Smooth muscle cell (in vitro differentiated cells): ENCODE results near the gene SPN. TPM values are rescaled to one million over a fixed set of nuclear protein-coding genes. Genes with fewer than 3 reads are reported as not detected.
A peak's percentile ranks its signal among the peaks of the same experiment; 100 is the strongest.

ENCODE experiments used
- DNase-seq: peaks from one replicate; lab custom pipeline; 2025; ENCODE audit not compliant: unreplicated experiment; lab: John Stamatoyannopoulos, UW
- H2AFZ ChIP-seq: fragments of 200-600 bp; sonication (generic); 2 replicates; pipeline ENCODE4 v1.6.0; 2016; ENCODE audit warnings: antibody characterized with exemption, low read depth, mild to moderate bottlenecking
- H3F3A ChIP-seq: fragments of 200-600 bp; sonication (generic); 2 replicates; pipeline ENCODE4 v1.6.0; 2017; ENCODE audit warnings: antibody characterized with exemption, low read depth
- H3K27ac ChIP-seq: fragments of 200-600 bp; sonication (generic); 2 replicates; pipeline ENCODE4 v1.5.1; 2016; ENCODE audit warnings: low read depth, mild to moderate bottlenecking
- H3K27me3 ChIP-seq: fragments of 200-600 bp; sonication (generic); 2 replicates; pipeline ENCODE4 v1.6.1; 2016; ENCODE audit warnings: low read depth, mild to moderate bottlenecking
- H3K36me3 ChIP-seq: fragments of 200-600 bp; sonication (generic); 2 replicates; pipeline ENCODE4 v1.5.1; 2016; ENCODE audit warnings: low read depth
- H3K4me1 ChIP-seq: fragments of 200-600 bp; sonication (generic); 2 replicates; pipeline ENCODE4 v1.5.1; 2016; ENCODE audit warnings: low read depth
- H3K4me2 ChIP-seq: fragments of 200-600 bp; sonication (generic); 2 replicates; pipeline ENCODE4 v1.6.0; 2016; ENCODE audit warnings: mild to moderate bottlenecking
- H3K4me3 ChIP-seq: fragments of 200-600 bp; sonication (generic); 2 replicates; pipeline ENCODE4 v1.5.1; 2016; ENCODE audit warnings: mild to moderate bottlenecking
- H3K79me2 ChIP-seq: fragments of 200-600 bp; sonication (generic); 2 replicates; pipeline ENCODE4 v1.6.0; 2016; ENCODE audit warnings: low read depth, mild to moderate bottlenecking
- H3K9ac ChIP-seq: fragments of 200-600 bp; sonication (generic); 2 replicates; pipeline ENCODE4 v1.6.0; 2016; ENCODE audit warnings: low read depth
- H3K9me3 ChIP-seq: fragments of 200-600 bp; sonication (generic); replicated peaks from 2 replicates; pipeline ENCODE4 v1.5.1; 2016; ENCODE audit warnings: low read depth
- H4K20me1 ChIP-seq: fragments of 200-600 bp; sonication (generic); 2 replicates; pipeline ENCODE4 v1.6.0; 2016; ENCODE audit warnings: low read depth
- WGBS: methylation state at CpG from one replicate; pipeline ENCODE4 v1.1.7; 2016; ENCODE audit warnings: low lambda C conversion rate; 5-methylcytosine and 5-hydroxymethylcytosine counted together
- polyA plus RNA-seq: library from polyadenylated mRNA; unstranded; fragments of >200 nt; fragmentation: Nextera tagmentation; extraction: Ambion mirVana; gene quantifications from 2 replicates; pipeline ENCODE4 v1.2.1, GENCODE V29; 2016
- total RNA-seq: library from RNA; depleted of rRNA; stranded (reverse); fragments of >200 nt; gene quantifications from 2 replicates; pipeline ENCODE4 v1.2.3, GENCODE V29; 2014
- TF ChIP-seq, protein P1 (sequence below): fragments of 200-600 bp; sonication (generic); IDR thresholded peaks from 2 replicates; pipeline ENCODE4 v1.5.1; 2017; ENCODE audit warnings: borderline replicate concordance, mild to moderate bottlenecking, antibody characterized with exemption; ENCODE audit not compliant: insufficient read depth, poor library complexity, severe bottlenecking

SPN gene
- total and polyA plus RNA-seq, 2 experiments from 2014 or later = not detected

DNA sequence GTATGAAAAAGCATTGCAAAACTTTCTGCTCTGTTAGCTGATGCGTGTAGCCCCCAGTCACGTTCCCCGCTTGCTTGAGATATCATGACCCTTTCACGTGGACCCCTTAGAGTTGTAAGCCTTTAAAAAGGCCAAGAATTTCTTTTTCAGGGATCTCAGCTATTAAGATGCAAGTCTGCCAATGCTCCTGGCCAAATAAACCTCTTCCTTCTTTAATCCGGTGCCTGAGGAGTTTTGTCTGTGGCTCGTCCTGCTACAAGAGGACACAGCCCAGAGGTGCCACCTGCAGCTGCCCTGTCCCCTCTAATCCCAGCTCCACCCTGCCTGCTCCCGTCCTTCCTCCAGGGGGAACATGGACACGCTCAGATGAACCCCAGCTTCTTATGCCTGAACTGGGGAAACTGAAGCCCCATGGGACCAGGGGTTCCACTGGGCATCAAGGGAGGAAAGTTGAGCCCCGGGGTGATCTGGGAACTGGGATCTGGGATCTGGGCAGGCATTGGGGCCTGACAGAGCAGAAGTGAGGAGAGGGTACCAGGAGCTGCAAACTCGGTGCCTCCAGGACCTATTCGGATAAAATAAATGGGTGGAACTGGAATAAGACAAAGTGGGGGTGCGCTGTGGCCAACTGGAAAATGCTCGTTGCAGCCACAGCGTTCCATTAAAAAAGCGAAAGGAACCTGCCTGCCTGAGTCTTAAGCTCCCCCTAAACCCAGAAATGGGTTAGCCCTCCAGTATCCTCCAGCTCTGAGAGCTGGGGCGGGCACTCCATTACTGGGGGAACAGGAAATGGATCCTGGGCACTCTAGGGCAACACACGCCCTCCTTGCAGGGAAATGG is 35.7 kb downstream of the SPN start:
- no peaks in the 10 kb centered on the region for H3K27me3 ChIP-seq
- no peak overlapping the region for H2AFZ ChIP-seq
- no peaks in the 10 kb centered on the region for H3F3A ChIP-seq
- H3K9me3 ChIP-seq = no peaks in the 10 kb centered on the region
- no peak overlapping the region for H3K9ac ChIP-seq
- TF ChIP-seq, protein P1, sequence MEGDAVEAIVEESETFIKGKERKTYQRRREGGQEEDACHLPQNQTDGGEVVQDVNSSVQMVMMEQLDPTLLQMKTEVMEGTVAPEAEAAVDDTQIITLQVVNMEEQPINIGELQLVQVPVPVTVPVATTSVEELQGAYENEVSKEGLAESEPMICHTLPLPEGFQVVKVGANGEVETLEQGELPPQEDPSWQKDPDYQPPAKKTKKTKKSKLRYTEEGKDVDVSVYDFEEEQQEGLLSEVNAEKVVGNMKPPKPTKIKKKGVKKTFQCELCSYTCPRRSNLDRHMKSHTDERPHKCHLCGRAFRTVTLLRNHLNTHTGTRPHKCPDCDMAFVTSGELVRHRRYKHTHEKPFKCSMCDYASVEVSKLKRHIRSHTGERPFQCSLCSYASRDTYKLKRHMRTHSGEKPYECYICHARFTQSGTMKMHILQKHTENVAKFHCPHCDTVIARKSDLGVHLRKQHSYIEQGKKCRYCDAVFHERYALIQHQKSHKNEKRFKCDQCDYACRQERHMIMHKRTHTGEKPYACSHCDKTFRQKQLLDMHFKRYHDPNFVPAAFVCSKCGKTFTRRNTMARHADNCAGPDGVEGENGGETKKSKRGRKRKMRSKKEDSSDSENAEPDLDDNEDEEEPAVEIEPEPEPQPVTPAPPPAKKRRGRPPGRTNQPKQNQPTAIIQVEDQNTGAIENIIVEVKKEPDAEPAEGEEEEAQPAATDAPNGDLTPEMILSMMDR = no peak
- WGBS = 93% methylated on average over 17 of the region's 17 CpGs
- H3K4me1 ChIP-seq = no peaks in the 10 kb centered on the region
- H3K79me2 ChIP-seq = no peaks in the 10 kb centered on the region
- H3K27ac ChIP-seq = no peak overlapping the region
- no peak overlapping the region for H3K4me3 ChIP-seq
- no peak for DNase-seq
- no peaks in the 10 kb centered on the region for H3K36me3 ChIP-seq
- peaks cover 39% of the 10 kb centered on the region for H4K20me1 ChIP-seq
- no peak overlapping the region for H3K4me2 ChIP-seq

DNA sequence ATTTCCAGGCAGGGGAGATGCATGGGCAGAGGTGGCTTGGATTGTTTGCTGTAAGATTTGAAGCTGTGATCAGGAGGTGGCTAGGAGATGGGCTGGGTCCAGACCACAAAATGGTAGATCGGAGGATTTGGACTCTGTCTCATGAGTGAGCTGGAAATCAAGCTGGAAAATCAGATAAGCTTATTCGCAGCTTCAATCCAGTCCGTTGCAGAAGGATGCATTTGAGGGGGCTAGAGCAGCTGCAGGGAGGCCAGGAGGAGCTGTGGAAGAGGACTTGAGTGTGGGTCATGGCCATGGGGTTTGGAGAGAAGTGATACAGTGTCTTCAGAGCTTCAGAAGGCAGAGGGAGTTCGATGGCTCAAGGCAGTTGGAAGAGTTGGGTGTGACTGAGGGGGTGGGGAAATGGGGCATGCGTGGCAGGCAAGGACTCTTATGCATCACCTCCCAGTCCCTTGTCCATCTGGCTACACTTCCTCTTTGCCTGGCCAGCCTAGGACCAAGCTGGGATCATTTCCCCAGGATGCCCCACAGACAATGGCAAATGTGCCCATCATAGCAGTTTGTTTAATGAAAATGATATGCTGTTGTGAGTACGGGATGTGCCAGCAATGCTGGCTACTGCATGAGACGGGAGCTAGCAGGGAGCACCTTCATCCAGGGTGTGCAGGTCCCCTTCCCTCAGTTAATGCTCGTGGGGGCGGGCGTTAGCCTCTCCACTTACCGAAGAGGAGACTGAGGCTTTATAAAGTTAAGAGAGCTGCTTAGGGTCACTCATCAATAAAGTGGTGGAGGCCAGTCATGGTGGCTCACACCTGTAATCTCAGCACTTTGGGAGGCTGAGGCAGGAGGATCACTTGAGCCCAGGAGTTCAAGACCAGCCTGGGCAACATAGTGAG is 36.5 kb downstream of the SPN start:
- Histone ChIP-seq H4K20me1 (peaks cover 31% of the 10 kb centered on the region), H3K9me3 (no peaks in the 10 kb centered on the region), H3F3A (no peaks in the 10 kb centered on the region), H3K4me2 (no peak overlapping the region), H2AFZ (no peak overlapping the region), H3K36me3 (no peaks in the 10 kb centered on the region), H3K4me3 (no peak overlapping the region), H3K4me1 (no peaks in the 10 kb centered on the region), H3K27ac (no peak overlapping the region), H3K9ac (no peak overlapping the region), H3K27me3 (no peaks in the 10 kb centered on the region), H3K79me2 (no peaks in the 10 kb centered on the region)
- WGBS = 78% methylated on average over 11 of the region's 11 CpGs
- TF ChIP-seq, protein P1 = no peak
- no peak for DNase-seq

DNA sequence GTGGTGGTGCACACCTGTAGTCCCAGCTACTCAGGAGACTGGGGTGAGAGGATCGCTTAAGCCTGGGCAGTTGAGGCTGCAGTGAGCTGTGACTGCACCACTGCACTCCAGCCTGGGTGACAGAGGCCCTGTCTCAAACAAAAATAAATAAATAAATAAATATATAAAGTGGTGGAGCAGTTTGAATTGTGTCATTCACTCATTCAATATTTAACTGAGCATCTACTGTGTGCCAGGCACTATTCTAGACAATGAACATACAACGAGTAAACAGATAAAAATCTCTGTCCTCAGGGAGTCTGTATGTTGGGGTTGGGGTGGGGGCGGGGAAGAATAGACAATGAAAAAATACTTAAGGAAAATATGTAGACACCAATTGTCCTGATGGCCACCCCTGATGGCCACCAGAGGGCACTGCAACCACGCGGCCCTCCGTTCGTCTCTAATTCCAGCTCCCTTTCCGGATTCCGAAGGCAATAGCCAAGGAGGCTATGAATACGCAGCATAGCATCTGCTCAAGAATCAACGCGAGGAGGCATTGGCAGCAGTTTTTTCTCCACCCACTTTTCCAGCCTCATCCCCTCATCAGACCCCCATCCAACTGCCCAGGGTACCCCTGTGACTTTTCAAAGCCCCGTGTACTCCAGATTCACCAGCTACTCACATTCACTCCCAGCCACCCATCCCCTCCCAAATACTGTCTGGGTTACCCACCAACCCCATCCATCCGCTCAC is 37.4 kb downstream of the SPN start:
- no peak overlapping the region for H2AFZ ChIP-seq
- peak; percentile 20 for DNase-seq
- H3K9me3 ChIP-seq = no peaks in the 10 kb centered on the region
- H3K4me2 ChIP-seq = peak overlapping the region; percentile 43
- no peaks in the 10 kb centered on the region for H3K36me3 ChIP-seq
- no peak overlapping the region for H3K9ac ChIP-seq
- H3K27me3 ChIP-seq = no peaks in the 10 kb centered on the region
- no peaks in the 10 kb centered on the region for H3F3A ChIP-seq
- no peak overlapping the region for H3K27ac ChIP-seq
- H4K20me1 ChIP-seq = peaks cover 22% of the 10 kb centered on the region
- H3K4me3 ChIP-seq = no peak overlapping the region
- WGBS = 11% methylated on average over 14 of the region's 14 CpGs
- H3K79me2 ChIP-seq = no peaks in the 10 kb centered on the region
- TF ChIP-seq, protein P1 = peak; percentile 94
- no peaks in the 10 kb centered on the region for H3K4me1 ChIP-seq
